NCI-H526 treated with DMSO at 0.1 percent for 48 hours (cell line): Measurements from ENCODE around the gene MYO1F.
A peak's percentile ranks its signal among the peaks of the same experiment; 100 is the strongest.
"Not testable (repeated sequence)": the region's sequence is repeated elsewhere in the genome, so short reads cannot be mapped to it uniquely, and the experiment has no call there.

Experiments used
- DNase-seq: peaks from one replicate; lab custom pipeline; 2025; lab: John Stamatoyannopoulos, UW

Gene MYO1F

GRCh38 chr19:8564866-8565265, 12.4 kb downstream of the MYO1F start:
- DNase-seq: not testable (repeated sequence)

GRCh38 chr19:8561075-8561764, 16.0 kb downstream of the MYO1F start:
- DNase-seq: no peak

- DNase-seq: no peak
Observed at GRCh38 chr19:8558325-8558724, 18.9 kb downstream of the MYO1F start.

- no peak for DNase-seq
Observed at GRCh38 chr19:8557642-8558238, 19.5 kb downstream of the MYO1F start.

- not testable (repeated sequence) for DNase-seq
Observed at GRCh38 chr19:8553729-8554128, 23.5 kb downstream of the MYO1F start.

GRCh38 chr19:8552810-8553209, 24.4 kb downstream of the MYO1F start:
- no peak for DNase-seq

GRCh38 chr19:8550070-8550469, 27.2 kb downstream of the MYO1F start:
- DNase-seq: no peak

GRCh38 chr19:8545743-8546142, 31.5 kb downstream of the MYO1F start:
- no peak for DNase-seq

- no peak for DNase-seq
Observed at GRCh38 chr19:8544168-8544567, 33.1 kb downstream of the MYO1F start.

- no peak for DNase-seq
Observed at GRCh38 chr19:8539621-8540149, 37.6 kb downstream of the MYO1F start.

- DNase-seq: no peak
Observed at GRCh38 chr19:8537099-8537498, 40.1 kb downstream of the MYO1F start.

- DNase-seq: no peak
Observed at GRCh38 chr19:8536282-8536681, 41.0 kb downstream of the MYO1F start.

- DNase-seq: no peak
Observed at GRCh38 chr19:8532225-8532624, 45.0 kb downstream of the MYO1F start.

GRCh38 chr19:8531470-8531869, 45.8 kb downstream of the MYO1F start:
- no peak for DNase-seq

GRCh38 chr19:8530061-8530679, 47.1 kb downstream of the MYO1F start:
- no peak for DNase-seq

GRCh38 chr19:8529369-8530006, 47.8 kb downstream of the MYO1F start:
- no peak for DNase-seq

GRCh38 chr19:8528500-8528899, 48.7 kb downstream of the MYO1F start:
- no peak for DNase-seq

- DNase-seq: peak; percentile 42
Observed at GRCh38 chr19:8526345-8527091, 50.7 kb downstream of the MYO1F start.

GRCh38 chr19:8525401-8525684, 51.9 kb downstream of the MYO1F start:
- DNase-seq: no peak

- no peak for DNase-seq
Observed at GRCh38 chr19:8519388-8519787, 57.9 kb downstream of the MYO1F start.

GRCh38 chr19:8518536-8518935, 58.7 kb downstream of the MYO1F start:
- no peak for DNase-seq
